HCT116 (cell line): ENCODE results near the gene SMIM3. TPM values are rescaled to one million over a fixed set of nuclear protein-coding genes. Genes with fewer than 3 reads are reported as not detected.
A peak's percentile ranks its signal among the peaks of the same experiment; 100 is the strongest.

ENCODE experiments used
- ATAC-seq: fragments of 200-7000 bp; cut with Tn5 transposase; 2 replicates; pipeline ENCODE4 v1.9.1; 2020; ENCODE audit warnings: mild to moderate bottlenecking, moderate library complexity
- BruUV-seq: library from RNA; stranded (reverse); fragments of 400-500 nt; replicated peaks from 2 replicates; lab custom pipeline; 2021; lab: Mats Ljungman, UMichigan
- CTCF ChIA-PET: fragments of 300-600 bp; sonication (Branson Sonifier 250); formaldehyde crosslinking; loops from one replicate; lab custom pipeline; 2021; ENCODE audit warnings: antibody characterized with exemption; lab: Charles Lee
- POLR2A ChIA-PET: fragments of 300-600, 350-600 bp; sonication (Branson Sonifier 250); formaldehyde crosslinking; loops from one replicate; lab custom pipeline; 2021; ENCODE audit warnings: antibody characterized with exemption; lab: Charles Lee
- RAD21 ChIA-PET, 2 experiments: fragments of 300-600 bp; sonication (Branson Sonifier 250); formaldehyde crosslinking; loops; one replicate each; lab custom pipeline; 2023; ENCODE audit warnings: low total read pairs in 2 of 2; ENCODE audit not compliant: uncharacterized antibody in 2 of 2, unreplicated experiment in 2 of 2, low non-redundant PET in 1 of 2; lab: Charles Lee
- DNase-seq: peaks from one replicate; pipeline ENCODE4 v3.0.0-alpha.2; 2010; ENCODE audit warnings: low read depth, low spot score
- H2AFZ ChIP-seq: fragments of 200-600 bp; shearing (Covaris generic), sonication (generic); 2 replicates; pipeline ENCODE4 v1.6.1; 2017; ENCODE audit warnings: low read depth, mixed run types, mixed read lengths, antibody characterized with exemption, low read length; ENCODE audit not compliant: poor library complexity, severe bottlenecking
- H3K27ac ChIP-seq: 2 replicates; pipeline ENCODE4 v1.5.1; 2012; ENCODE audit warnings: low read depth, low read length
- H3K27me3 ChIP-seq: fragments of 200-600 bp; sonication (generic); 2 replicates; pipeline ENCODE4 v1.6.1; 2016; ENCODE audit warnings: mixed run types, low read length, mixed read lengths; ENCODE audit not compliant: insufficient read depth
- H3K36me3 ChIP-seq, 2 experiments: fragments of 200-500 bp in 1 of 2; fragments of 200-600 bp in 1 of 2; sonication (Bioruptor generic) in 1 of 2; sonication (generic) in 1 of 2; 2 replicates each; pipeline versions ENCODE4 v1.5.1 to v1.6.1; 2014 to 2016; ENCODE audit warnings: low read length in 2 of 2, inconsistent platforms in 1 of 2, mixed read lengths in 1 of 2, mixed run types in 1 of 2; ENCODE audit not compliant: insufficient read depth in 2 of 2, control insufficient read depth in 1 of 2
- H3K4me1 ChIP-seq, 2 experiments: fragments of 200-600 bp in 1 of 2; sonication (generic) in 1 of 2; 2 replicates each; pipeline versions ENCODE4 v1.5.1 to v1.6.1; 2012 to 2017; ENCODE audit warnings: low read length in 2 of 2, inconsistent platforms in 1 of 2, mild to moderate bottlenecking in 1 of 2, mixed read lengths in 1 of 2, mixed run types in 1 of 2, moderate library complexity in 1 of 2; ENCODE audit not compliant: insufficient read depth in 2 of 2, control insufficient read depth in 1 of 2
- H3K4me2 ChIP-seq: fragments of 200-600 bp; sonication (generic); 2 replicates; pipeline ENCODE4 v1.6.1; 2017; ENCODE audit warnings: mixed run types, low read length, mixed read lengths
- H3K4me3 ChIP-seq, 2 experiments: fragments of 200-600 bp in 1 of 2; sonication (generic) in 1 of 2; replicated peaks in 1 of 2; 2 replicates each; pipeline ENCODE4 v1.5.1; 2011 to 2016; ENCODE audit warnings: low read length in 2 of 2, control low read depth in 1 of 2, low read depth in 1 of 2, mild to moderate bottlenecking in 1 of 2, mixed read lengths in 1 of 2, mixed run types in 1 of 2
- H3K79me2 ChIP-seq: fragments of 200-600 bp; sonication (generic); 2 replicates; pipeline ENCODE4 v1.6.1; 2017; ENCODE audit warnings: mild to moderate bottlenecking, mixed run types, low read length, moderate library complexity, mixed read lengths; ENCODE audit not compliant: insufficient read depth
- H3K9ac ChIP-seq: fragments of 200-600 bp; sonication (generic); 2 replicates; pipeline ENCODE4 v1.6.1; 2016; ENCODE audit warnings: low read length, mixed read lengths
- H3K9me2 ChIP-seq: fragments of 200-600 bp; sonication (generic), shearing (Covaris generic); 2 replicates; pipeline ENCODE4 v1.6.1; 2017; ENCODE audit warnings: mixed run types, mild to moderate bottlenecking, moderate library complexity; ENCODE audit not compliant: insufficient read depth
- H3K9me3 ChIP-seq, 2 experiments: fragments of 200-500 bp in 1 of 2; fragments of 200-600 bp in 1 of 2; sonication (Bioruptor generic) in 1 of 2; sonication (generic) in 1 of 2; 2 replicates each; pipeline ENCODE4 v1.6.1; 2014 to 2017; ENCODE audit warnings: low read length in 2 of 2, mixed read lengths in 2 of 2, inconsistent platforms in 1 of 2, low read depth in 1 of 2, mild to moderate bottlenecking in 1 of 2, mixed run types in 1 of 2, moderate library complexity in 1 of 2; ENCODE audit not compliant: control insufficient read depth in 1 of 2, insufficient read depth in 1 of 2
- H4K20me1 ChIP-seq: fragments of 200-600 bp; sonication (generic), shearing (Covaris generic); 2 replicates; pipeline ENCODE4 v1.6.1; 2017; ENCODE audit warnings: mixed run types, mild to moderate bottlenecking, moderate library complexity; ENCODE audit not compliant: insufficient read depth
- CEBPB ChIP-seq: IDR thresholded peaks from 2 replicates; pipeline ENCODE4 v1.6.1; 2012; ENCODE audit warnings: low read depth
- EGR1 ChIP-seq: IDR thresholded peaks from 2 replicates; pipeline ENCODE4 v1.6.1; 2012; ENCODE audit warnings: low read depth
- ELF1 ChIP-seq: IDR thresholded peaks from 2 replicates; pipeline ENCODE4 v1.6.1; 2012; ENCODE audit warnings: low read depth, borderline replicate concordance
- EZH2phosphoT487 ChIP-seq: fragments of 200-600 bp; IDR thresholded peaks from 2 replicates; pipeline ENCODE4 v1.6.1; 2018; ENCODE audit warnings: antibody characterized with exemption, borderline replicate concordance
- JUND ChIP-seq: IDR thresholded peaks from 2 replicates; pipeline ENCODE4 v1.6.1; 2012
- POLR2A ChIP-seq: IDR thresholded peaks from 2 replicates; pipeline ENCODE4 v1.7.0; 2011; ENCODE audit warnings: borderline replicate concordance; ENCODE audit not compliant: insufficient read depth, insufficient read length; ENCODE audit errors: extremely low read depth
- POLR2AphosphoS5 ChIP-seq: IDR thresholded peaks from 2 replicates; pipeline ENCODE4 v1.6.1; 2011; ENCODE audit warnings: mild to moderate bottlenecking, low read depth, low read length, moderate library complexity
- SIN3A ChIP-seq: IDR thresholded peaks from 2 replicates; pipeline ENCODE4 v1.6.1; 2012; ENCODE audit warnings: low read depth
- SRF ChIP-seq: IDR thresholded peaks from 2 replicates; pipeline ENCODE4 v1.6.1; 2012; ENCODE audit warnings: low read depth
- YY1 ChIP-seq: IDR thresholded peaks from 2 replicates; pipeline ENCODE4 v1.6.1; 2011; ENCODE audit warnings: low read length, low read depth, moderate library complexity, mild to moderate bottlenecking; ENCODE audit not compliant: insufficient replicate concordance; ENCODE audit errors: extremely low read depth
- ZFX ChIP-seq: fragments of 450-650 bp; IDR thresholded peaks from 2 replicates; pipeline ENCODE4 v1.6.1; 2017
- ZNF274 ChIP-seq: fragments of 200-500 bp; sonication (Bioruptor generic); IDR thresholded peaks from 2 replicates; pipeline ENCODE4 v1.6.1; 2014; ENCODE audit warnings: mild to moderate bottlenecking, low read depth, low read length, inconsistent platforms
- intact Hi-C: fragments of 100-400 bp; cut with micrococcal nuclease; formaldehyde crosslinking; loops from 2 replicates; pipeline ENCODE4 v1.10.0; 2022
- total RNA-seq: library from RNA; stranded (reverse); gene quantifications from one replicate; pipeline ENCODE4 v1.2.1, GENCODE V29; 2021; ENCODE audit not compliant: unreplicated experiment
- TF ChIP-seq, protein P1 (sequence below): IDR thresholded peaks from 2 replicates; pipeline ENCODE4 v1.6.1; 2011; ENCODE audit warnings: mild to moderate bottlenecking, low read length, moderate library complexity; ENCODE audit not compliant: insufficient replicate concordance; ENCODE audit errors: extremely low read depth
- TF ChIP-seq, protein P2 (sequence below): IDR thresholded peaks from 2 replicates; pipeline ENCODE4 v1.6.1; 2012; ENCODE audit warnings: low read depth
- TF ChIP-seq, protein P3 (sequence below): IDR thresholded peaks from 2 replicates; pipeline ENCODE4 v1.6.1; 2012

The SMIM3 gene
- total RNA-seq, 1 experiment from 2014 or later, result 35.4 TPM

DNA sequence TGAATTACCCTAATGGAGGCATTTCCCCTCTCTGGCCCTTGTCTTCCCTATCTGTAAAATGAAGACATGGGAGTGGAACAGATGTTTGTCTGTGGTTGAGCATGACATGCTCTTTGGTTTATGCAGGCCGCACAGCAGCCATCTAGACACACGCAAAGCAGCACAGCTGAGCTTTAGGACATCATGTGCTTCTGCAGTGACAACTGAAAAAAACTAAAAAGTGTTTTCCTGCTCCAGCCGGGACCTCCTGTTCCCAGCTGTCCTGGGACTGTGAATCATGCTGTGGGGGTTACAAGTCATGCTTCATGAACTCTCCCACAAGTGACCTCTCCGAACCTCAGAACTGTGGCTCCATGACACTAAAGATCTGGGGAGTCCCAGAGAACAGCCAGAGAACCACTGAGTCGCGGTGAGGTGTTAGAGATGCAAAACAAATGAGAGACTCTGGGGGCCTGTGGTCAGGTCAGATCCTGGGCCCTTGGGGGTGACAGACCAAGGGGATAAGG, 1.7 kb downstream of the SMIM3 start:
- no TSS peak for BruUV-seq
- H3K9ac ChIP-seq, result 0 out of 2 replicates have a peak overlapping the region, but pooled peaks have one; percentile 9
- intact Hi-C loops, result loop anchor here (10.0 kb wide), 1 partner anchor 325 kb away; no protein-coding TSS in a partner anchor
- ATAC-seq, result no peak
- peak overlapping the region; percentile 94 for H3K4me2 ChIP-seq
- H3K4me1 ChIP-seq, result peaks cover 55 to 73% of the 10 kb centered on the region in 2 experiments
- DNase-seq, result no peak
- H3K36me3 ChIP-seq, result no peaks in the 10 kb centered on the region
- ChIA-PET CTCF (interaction anchor here (0.6 kb wide), 2 partner anchors 155 to 307 kb away, joined by 3 read pairs; no protein-coding TSS in a partner anchor), RAD21 (no interaction called here), POLR2A (interaction anchor here (0.6 to 1.9 kb wide), 3 partner anchors 16 to 818 kb away, joined by 3 to 7 read pairs (median 6); partner anchors contain the start of gene DCTN4)
- no peaks in the 10 kb centered on the region for H3K9me2 ChIP-seq
- no peaks in the 10 kb centered on the region for H4K20me1 ChIP-seq
- H2AFZ ChIP-seq, result no peak overlapping the region
- H3K27ac ChIP-seq, result peak overlapping the region; percentile 89
- no peaks in the 10 kb centered on the region for H3K27me3 ChIP-seq
- TF ChIP-seq EGR1 (no peak), SIN3A (no peak), JUND (no peak), POLR2AphosphoS5 (no peak), ZNF274 (no peak), SRF (no peak), YY1 (no peak), CEBPB (no peak), ZFX (no peak), EZH2phosphoT487 (no peak), POLR2A (no peak), ELF1 (no peak)
- TF ChIP-seq, protein P1, sequence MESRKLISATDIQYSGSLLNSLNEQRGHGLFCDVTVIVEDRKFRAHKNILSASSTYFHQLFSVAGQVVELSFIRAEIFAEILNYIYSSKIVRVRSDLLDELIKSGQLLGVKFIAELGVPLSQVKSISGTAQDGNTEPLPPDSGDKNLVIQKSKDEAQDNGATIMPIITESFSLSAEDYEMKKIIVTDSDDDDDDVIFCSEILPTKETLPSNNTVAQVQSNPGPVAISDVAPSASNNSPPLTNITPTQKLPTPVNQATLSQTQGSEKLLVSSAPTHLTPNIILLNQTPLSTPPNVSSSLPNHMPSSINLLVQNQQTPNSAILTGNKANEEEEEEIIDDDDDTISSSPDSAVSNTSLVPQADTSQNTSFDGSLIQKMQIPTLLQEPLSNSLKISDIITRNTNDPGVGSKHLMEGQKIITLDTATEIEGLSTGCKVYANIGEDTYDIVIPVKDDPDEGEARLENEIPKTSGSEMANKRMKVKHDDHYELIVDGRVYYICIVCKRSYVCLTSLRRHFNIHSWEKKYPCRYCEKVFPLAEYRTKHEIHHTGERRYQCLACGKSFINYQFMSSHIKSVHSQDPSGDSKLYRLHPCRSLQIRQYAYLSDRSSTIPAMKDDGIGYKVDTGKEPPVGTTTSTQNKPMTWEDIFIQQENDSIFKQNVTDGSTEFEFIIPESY, result no peak
- TF ChIP-seq, protein P2, sequence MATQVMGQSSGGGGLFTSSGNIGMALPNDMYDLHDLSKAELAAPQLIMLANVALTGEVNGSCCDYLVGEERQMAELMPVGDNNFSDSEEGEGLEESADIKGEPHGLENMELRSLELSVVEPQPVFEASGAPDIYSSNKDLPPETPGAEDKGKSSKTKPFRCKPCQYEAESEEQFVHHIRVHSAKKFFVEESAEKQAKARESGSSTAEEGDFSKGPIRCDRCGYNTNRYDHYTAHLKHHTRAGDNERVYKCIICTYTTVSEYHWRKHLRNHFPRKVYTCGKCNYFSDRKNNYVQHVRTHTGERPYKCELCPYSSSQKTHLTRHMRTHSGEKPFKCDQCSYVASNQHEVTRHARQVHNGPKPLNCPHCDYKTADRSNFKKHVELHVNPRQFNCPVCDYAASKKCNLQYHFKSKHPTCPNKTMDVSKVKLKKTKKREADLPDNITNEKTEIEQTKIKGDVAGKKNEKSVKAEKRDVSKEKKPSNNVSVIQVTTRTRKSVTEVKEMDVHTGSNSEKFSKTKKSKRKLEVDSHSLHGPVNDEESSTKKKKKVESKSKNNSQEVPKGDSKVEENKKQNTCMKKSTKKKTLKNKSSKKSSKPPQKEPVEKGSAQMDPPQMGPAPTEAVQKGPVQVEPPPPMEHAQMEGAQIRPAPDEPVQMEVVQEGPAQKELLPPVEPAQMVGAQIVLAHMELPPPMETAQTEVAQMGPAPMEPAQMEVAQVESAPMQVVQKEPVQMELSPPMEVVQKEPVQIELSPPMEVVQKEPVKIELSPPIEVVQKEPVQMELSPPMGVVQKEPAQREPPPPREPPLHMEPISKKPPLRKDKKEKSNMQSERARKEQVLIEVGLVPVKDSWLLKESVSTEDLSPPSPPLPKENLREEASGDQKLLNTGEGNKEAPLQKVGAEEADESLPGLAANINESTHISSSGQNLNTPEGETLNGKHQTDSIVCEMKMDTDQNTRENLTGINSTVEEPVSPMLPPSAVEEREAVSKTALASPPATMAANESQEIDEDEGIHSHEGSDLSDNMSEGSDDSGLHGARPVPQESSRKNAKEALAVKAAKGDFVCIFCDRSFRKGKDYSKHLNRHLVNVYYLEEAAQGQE, result no peak
- TF ChIP-seq, protein P3, sequence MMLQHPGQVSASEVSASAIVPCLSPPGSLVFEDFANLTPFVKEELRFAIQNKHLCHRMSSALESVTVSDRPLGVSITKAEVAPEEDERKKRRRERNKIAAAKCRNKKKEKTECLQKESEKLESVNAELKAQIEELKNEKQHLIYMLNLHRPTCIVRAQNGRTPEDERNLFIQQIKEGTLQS, result no peak
- peak overlapping the region; percentile 74 to 85; a peak in 2 of 4 replicates for H3K4me3 ChIP-seq
- no peaks in the 10 kb centered on the region for H3K9me3 ChIP-seq
- H3K79me2 ChIP-seq, result peaks cover 57% of the 10 kb centered on the region
